GM19193 (cell line): ENCODE results near the gene ZNF681.

Experiments
- POLR2A ChIP-seq: IDR thresholded peaks from 4 replicates; pipeline ENCODE4 v1.6.1; 2011; ENCODE audit not compliant: insufficient read depth, insufficient read length; ENCODE audit errors: extremely low read depth

Gene ZNF681

GRCh38 chr19:23779645-23780044 lies 21.0 kb upstream of the ZNF681 start:
- TF ChIP-seq POLR2A = no peak

GRCh38 chr19:23778566-23778965 lies 19.9 kb upstream of the ZNF681 start:
- no peak for TF ChIP-seq POLR2A

GRCh38 chr19:23777216-23777615 lies 18.5 kb upstream of the ZNF681 start:
- no peak for TF ChIP-seq POLR2A

- TF ChIP-seq POLR2A = no peak
These were observed 18.0 kb upstream of the ZNF681 start for GRCh38 chr19:23776507-23777205.

- no peak for TF ChIP-seq POLR2A
These were observed 15.9 kb upstream of the ZNF681 start for GRCh38 chr19:23774524-23774971.

GRCh38 chr19:23774106-23774505 lies 15.4 kb upstream of the ZNF681 start:
- no peak for TF ChIP-seq POLR2A

- no peak for TF ChIP-seq POLR2A
These were observed 14.0 kb upstream of the ZNF681 start for GRCh38 chr19:23772675-23773063.

GRCh38 chr19:23771761-23772674 lies 13.3 kb upstream of the ZNF681 start:
- TF ChIP-seq POLR2A = no peak

GRCh38 chr19:23771316-23771715 lies 12.6 kb upstream of the ZNF681 start:
- TF ChIP-seq POLR2A = no peak

- TF ChIP-seq POLR2A = no peak
These were observed 12.1 kb upstream of the ZNF681 start for GRCh38 chr19:23770672-23771250.

GRCh38 chr19:23769691-23770468 lies 11.2 kb upstream of the ZNF681 start:
- no peak for TF ChIP-seq POLR2A

GRCh38 chr19:23766951-23767350 lies 8.3 kb upstream of the ZNF681 start:
- no peak for TF ChIP-seq POLR2A

GRCh38 chr19:23764781-23765180 lies 6.1 kb upstream of the ZNF681 start:
- no peak for TF ChIP-seq POLR2A

- TF ChIP-seq POLR2A = peak; percentile 11
These were observed 4.4 kb upstream of the ZNF681 start for GRCh38 chr19:23762884-23763711.
